ENCODE results near the gene SLC9C1.

The SLC9C1 gene

GRCh38 chr3:112115806-112116383, 178.1 kb downstream of the SLC9C1 start:
- in situ Hi-C loops (cut with MboI; ENCODE audit: low sequenced_read_pairs) = no loop called here

GRCh38 chr3:112115161-112115739, 178.8 kb downstream of the SLC9C1 start:
- in situ Hi-C loops (cut with MboI; ENCODE audit: low sequenced_read_pairs) = no loop called here

GRCh38 chr3:112114576-112115160, 179.3 kb downstream of the SLC9C1 start:
- in situ Hi-C loops (cut with MboI; ENCODE audit: low sequenced_read_pairs) = no loop called here

DNA sequence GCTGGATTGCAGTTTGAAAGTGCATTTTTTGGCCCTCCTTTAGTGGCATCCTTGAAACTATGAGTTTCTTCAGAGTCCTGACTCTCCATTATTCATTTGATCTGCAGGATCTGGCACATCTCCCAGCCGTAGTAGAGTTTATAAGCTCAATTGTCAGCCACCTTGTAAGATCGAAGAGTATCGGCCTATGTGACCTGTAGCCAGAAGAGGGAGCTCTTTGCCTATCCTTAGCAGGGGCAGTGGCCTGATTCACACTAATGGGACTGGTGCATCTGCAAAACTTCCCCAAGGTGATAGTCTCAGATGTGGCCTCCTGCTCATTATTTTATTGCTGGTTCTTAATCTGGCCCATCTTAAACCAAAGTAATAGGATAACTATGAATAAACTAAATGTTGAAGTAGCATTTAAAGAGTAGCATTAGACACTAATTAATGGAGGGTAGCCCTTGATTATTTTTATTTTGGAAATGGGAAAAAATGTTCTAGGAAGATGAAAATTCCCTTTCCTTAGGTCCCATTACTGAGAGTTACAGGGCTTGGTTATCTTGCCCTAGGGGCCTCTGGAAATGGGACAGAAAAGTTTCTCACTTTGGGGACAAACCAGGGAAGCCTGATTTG, 182.1 kb downstream of the SLC9C1 start:
- in situ Hi-C loops (cut with MboI; ENCODE audit: low sequenced_read_pairs) = no loop called here

GRCh38 chr3:112109322-112109721, 184.7 kb downstream of the SLC9C1 start:
- in situ Hi-C loops (cut with MboI; ENCODE audit: low sequenced_read_pairs) = no loop called here

GRCh38 chr3:112104774-112105173, 189.2 kb downstream of the SLC9C1 start:
- in situ Hi-C loops (cut with MboI; ENCODE audit: low sequenced_read_pairs) = no loop called here

DNA sequence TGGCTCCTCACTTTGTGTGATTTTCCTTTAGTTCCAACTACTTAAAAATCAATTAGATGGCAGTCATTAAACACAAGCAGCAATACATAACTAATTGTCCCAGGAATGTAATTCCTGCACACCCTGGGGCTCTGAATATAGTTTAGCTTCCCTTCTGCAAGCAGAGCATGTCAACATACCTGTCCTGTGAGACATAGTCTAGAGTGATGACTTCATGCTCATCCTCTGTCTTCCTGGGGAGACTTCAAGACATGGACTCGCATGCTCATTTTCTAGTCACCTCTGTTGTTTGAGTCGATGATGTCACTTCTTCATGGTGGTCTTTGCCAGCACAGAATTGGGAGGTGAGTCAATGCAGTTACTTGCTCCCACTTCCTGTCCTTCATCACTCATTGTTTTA, 192.1 kb downstream of the SLC9C1 start:
- in situ Hi-C loops (cut with MboI; ENCODE audit: low sequenced_read_pairs) = no loop called here

DNA sequence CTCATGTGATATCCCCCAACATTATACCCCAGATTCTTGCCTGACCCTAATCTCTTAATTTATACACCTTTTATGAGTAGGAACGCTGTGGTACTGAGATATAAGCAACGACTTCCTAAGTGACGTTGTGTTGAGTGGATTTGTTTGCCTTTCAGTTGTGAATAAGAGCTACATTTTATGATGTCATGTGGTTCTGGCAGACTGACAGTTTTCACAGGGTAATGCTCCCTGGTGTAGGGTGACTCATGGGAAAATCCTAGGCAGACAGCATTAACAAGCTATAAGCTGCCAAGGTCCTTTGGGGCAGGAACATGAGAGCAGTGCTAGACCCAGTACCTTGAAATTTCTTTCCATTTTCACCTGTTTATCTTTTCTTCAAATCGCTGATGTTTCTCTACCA, 196.6 kb downstream of the SLC9C1 start:
- in situ Hi-C loops (cut with MboI; ENCODE audit: low sequenced_read_pairs) = no loop called here

DNA sequence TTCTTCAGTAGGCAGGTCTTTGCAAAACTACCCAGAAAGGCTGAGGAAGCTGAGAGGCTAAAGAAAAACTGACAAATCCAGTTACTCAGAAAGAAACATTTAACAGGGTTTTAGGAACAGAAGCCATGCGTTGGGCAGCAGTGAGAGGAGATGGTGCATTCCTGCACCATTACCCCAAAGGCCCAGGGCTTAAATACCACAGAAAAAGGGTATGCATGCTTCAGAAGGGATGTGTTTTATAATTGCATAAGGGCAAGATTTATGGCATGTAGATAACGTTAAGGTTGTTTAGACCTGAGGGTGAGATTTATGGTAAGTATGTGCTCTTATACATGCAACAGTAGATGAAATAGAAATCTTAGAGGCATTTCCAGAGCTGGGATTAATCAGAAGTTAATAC, 197.8 kb downstream of the SLC9C1 start:
- in situ Hi-C loops (cut with MboI; ENCODE audit: low sequenced_read_pairs) = no loop called here

DNA sequence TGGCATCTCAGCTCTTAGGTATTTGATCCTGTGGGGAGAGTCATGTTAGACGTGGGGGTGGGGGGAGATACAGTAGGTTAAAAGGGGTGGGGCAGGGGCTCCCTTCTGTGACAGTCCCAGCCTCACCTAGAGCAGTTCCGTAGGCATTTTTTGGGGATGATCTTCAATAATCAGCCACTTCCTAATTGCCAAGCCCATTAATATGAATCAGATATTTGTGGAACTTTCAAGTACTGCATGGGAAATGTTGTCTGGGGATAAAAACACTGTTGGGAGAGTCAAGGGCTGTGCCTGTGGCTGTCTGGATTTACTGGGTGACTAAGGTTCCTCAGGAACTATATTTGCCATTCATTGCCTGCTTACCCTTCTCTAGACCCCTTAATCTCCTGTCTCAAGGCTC, 198.3 kb downstream of the SLC9C1 start:
- in situ Hi-C loops (cut with MboI; ENCODE audit: low sequenced_read_pairs) = no loop called here

DNA sequence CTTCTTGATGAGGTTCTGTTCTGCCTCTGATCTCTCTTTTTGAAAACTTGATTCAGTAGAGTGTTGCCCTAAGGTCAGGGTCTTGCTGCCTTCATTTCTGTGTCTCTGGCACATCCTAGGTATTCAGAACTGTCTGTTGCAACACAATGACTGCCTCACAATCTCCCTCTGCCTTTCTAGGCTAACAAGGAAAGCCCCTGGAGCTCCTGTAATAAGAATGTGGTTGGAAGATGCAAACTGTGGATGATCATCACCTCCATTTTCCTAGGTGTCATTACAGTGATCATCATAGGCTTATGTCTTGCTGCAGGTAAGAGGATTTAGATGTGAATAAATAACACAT, 200.9 kb downstream of the SLC9C1 start:
- in situ Hi-C loops (cut with MboI; ENCODE audit: low sequenced_read_pairs) = no loop called here

DNA sequence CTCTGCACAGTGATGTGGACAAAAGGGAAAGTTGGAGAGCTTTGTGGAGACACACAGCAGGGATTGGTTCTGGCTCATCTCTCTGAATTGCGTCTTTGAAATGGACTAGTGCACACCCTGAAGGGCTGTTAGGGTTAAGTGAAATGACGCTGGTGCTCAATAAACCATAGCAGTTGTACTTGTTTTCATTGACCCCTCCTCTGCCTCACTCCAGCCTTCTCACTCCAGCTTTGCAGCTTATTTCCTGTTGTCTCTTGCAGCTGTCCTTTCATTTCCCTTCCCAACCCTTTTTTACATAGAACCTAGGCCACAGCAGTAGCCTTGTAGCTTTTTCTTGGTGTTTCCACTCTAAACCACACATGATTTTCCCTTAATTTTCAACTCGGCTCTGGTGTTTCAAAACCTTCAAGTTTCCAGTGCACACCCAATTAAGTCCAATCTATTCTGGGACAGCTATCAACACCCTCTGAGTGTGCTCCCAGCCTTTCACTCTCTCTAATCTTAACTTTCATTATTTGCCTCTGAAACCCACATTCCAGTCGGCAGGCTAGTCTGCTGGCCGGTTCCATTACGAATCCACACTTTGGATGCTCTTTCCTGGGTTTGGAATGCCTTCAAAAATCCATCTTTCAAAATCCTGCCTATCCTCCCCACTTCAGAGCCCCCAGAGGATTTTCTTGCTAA, 201.4 kb downstream of the SLC9C1 start:
- in situ Hi-C loops (cut with MboI; ENCODE audit: low sequenced_read_pairs) = no loop called here

DNA sequence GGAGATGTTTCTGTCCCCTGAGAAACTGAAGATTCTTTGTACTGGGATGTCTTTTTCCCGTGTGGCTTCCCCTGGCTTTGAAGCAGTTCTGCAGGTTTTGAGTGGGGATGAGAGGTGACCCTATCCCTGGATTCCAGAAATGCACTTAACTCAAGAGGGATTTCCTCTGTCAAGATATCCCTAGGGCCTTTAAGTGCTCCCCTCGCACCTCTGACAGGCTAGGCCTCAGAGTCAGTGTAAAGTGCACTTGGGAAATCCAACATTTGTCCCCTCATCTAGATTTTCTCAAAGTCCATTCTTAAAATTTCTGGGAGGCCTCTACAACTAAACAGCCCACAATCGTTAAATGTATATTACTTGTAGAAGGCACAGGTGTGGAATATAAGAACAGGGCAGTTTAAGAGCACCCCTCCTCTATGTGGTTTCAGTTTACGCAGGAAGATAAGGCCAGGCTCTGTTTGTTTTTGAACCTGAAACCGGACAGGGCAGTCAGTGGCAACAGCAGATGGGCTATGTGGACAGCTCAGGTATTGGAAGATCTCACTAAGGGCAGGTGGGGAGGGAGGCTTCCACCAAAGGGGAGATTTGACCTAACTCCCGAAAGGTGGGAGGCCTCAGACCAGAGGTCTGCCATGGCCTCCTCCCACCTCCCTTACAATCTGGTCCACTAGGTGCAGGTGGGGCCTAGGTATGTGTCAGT, 203.0 kb downstream of the SLC9C1 start:
- in situ Hi-C loops (cut with MboI; ENCODE audit: low sequenced_read_pairs) = no loop called here

All from hTERT RPE-1 (cell line).